ENCODE results near the gene UTF1.
"Not testable (repeated sequence)": the region's sequence is repeated elsewhere in the genome, so short reads cannot be mapped to it uniquely, and the experiment has no call there.

UTF1 gene

DNA sequence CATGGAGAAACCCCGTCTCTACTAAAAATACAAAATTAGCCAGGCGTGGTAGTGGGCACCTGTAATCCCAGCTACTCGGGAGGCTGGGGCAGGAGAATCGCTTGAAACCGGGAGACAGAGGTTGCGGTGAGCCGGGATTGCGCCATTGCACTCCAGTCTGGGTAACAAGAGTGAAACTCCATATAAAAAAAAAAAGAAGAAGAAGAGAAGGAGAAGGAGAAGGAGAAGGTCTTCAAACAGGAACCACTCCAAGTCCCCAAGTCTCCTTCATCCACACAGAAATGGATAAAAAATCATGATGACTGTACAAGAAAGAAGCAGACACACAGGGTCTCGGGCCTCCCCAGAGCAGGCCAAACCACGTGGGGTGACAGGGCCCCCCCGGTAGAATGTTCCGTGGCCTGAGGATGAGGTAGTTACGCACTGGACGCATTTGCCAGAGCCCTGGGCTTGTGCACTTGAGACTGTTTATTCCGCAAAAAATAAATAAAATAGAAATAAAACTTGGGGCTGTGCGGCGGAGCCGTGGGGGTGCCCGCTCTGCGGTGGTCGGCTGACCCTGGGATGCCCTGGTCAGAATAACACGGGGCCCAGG, 23.4 kb downstream of the UTF1 start:
- Mint-ChIP-seq H3K27ac (no peak overlapping the region), H3K27me3 (peaks cover 25% of the 10 kb centered on the region)

GRCh38 chr10:133254421-133255120, 24.6 kb downstream of the UTF1 start:
- Mint-ChIP-seq H3K4me1 (peaks cover 24% of the 10 kb centered on the region), H3K36me3 (no peaks in the 10 kb centered on the region), H3K27ac (no peak overlapping the region), H3K27me3 (peaks cover 15% of the 10 kb centered on the region), H3K4me3 (no peak overlapping the region), H3K9me3 (no peaks in the 10 kb centered on the region)
- ATAC-seq: no peak

More for the DNA sequence above, 23.4 kb downstream of the UTF1 start:
- ATAC-seq: no peak
- H3K4me1 Mint-ChIP-seq: peaks cover 14% of the 10 kb centered on the region
- no peaks in the 10 kb centered on the region for H3K9me3 Mint-ChIP-seq
- no peak overlapping the region for H3K4me3 Mint-ChIP-seq
- no peaks in the 10 kb centered on the region for H3K36me3 Mint-ChIP-seq

DNA sequence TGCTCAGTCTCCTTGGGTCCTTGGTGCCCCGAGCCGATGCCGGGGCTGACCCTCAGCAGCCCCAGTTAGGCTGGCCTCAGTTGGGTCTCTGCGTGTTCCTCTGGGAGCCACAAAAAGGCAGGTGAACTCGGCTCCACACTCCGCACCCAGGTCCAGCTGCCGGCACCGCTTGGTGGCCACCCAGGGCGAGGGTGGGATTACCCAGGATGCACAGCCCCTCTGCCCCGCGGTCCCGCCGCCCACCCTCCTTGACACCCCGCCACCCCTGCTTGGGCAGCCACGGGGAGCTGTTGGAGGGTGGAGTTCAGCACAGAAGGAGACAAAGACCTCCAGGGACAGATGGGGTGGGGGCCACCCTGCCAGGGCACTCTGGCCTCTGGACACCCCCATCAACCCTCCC, 25.3 kb downstream of the UTF1 start:
- H3K9me3 Mint-ChIP-seq: no peaks in the 10 kb centered on the region
- H3K27ac Mint-ChIP-seq: no peak overlapping the region
- H3K27me3 Mint-ChIP-seq: peaks cover 7% of the 10 kb centered on the region
- H3K4me1 Mint-ChIP-seq: peaks cover 31% of the 10 kb centered on the region
- H3K36me3 Mint-ChIP-seq: no peaks in the 10 kb centered on the region
- ATAC-seq: no peak
- no peak overlapping the region for H3K4me3 Mint-ChIP-seq

GRCh38 chr10:133257489-133258065, 27.6 kb downstream of the UTF1 start:
- no peaks in the 10 kb centered on the region for H3K36me3 Mint-ChIP-seq
- H3K9me3 Mint-ChIP-seq: no peaks in the 10 kb centered on the region
- no peak for ATAC-seq
- peak overlapping the region; percentile 74 for H3K4me3 Mint-ChIP-seq
- no peaks in the 10 kb centered on the region for H3K27me3 Mint-ChIP-seq
- peaks cover 46% of the 10 kb centered on the region for H3K4me1 Mint-ChIP-seq
- H3K27ac Mint-ChIP-seq: peak overlapping the region; percentile 90

DNA sequence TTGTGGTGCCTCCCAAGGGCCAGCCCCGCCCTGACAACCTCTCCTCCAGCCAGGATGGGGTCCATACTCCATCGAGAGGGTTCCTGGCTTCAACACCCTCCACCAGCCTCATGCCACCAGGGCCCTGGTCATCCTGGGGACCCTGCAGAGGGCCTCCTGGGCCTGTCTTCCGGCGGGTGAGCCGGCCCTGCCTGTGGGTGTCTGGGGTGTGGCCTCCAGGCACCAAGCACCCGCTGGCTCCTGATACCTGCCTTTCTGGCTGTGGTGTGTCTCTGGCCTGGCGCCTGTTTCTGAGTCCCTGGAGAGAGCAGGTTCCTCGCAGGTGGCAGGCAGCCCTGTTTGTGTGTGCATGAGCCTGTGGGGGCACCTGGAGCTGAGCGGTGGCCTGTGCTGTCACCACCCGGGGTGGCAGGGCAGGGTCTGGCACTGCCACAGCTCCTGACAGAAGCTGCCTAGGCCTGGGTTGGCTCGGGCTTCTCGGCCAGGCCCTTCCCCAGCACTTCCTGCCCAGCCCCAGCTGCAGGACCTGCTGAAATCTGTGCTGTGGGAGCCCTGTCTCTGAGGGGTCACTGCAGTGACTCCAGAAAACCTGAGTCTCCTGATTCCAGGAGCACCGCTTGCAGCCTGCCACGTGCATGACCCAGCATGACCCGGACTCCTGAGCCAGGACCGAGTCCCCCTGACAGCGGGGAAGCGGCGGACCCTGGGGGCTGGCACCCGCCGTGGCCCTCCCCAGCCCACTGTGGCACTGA, 28.2 kb downstream of the UTF1 start:
- Mint-ChIP-seq H3K9me3 (no peaks in the 10 kb centered on the region), H3K27me3 (no peaks in the 10 kb centered on the region), H3K27ac (peak overlapping the region; percentile 90), H3K4me1 (peaks cover 52% of the 10 kb centered on the region), H3K4me3 (peak overlapping the region; percentile 62), H3K36me3 (no peaks in the 10 kb centered on the region)
- peak; percentile 37 for ATAC-seq

DNA sequence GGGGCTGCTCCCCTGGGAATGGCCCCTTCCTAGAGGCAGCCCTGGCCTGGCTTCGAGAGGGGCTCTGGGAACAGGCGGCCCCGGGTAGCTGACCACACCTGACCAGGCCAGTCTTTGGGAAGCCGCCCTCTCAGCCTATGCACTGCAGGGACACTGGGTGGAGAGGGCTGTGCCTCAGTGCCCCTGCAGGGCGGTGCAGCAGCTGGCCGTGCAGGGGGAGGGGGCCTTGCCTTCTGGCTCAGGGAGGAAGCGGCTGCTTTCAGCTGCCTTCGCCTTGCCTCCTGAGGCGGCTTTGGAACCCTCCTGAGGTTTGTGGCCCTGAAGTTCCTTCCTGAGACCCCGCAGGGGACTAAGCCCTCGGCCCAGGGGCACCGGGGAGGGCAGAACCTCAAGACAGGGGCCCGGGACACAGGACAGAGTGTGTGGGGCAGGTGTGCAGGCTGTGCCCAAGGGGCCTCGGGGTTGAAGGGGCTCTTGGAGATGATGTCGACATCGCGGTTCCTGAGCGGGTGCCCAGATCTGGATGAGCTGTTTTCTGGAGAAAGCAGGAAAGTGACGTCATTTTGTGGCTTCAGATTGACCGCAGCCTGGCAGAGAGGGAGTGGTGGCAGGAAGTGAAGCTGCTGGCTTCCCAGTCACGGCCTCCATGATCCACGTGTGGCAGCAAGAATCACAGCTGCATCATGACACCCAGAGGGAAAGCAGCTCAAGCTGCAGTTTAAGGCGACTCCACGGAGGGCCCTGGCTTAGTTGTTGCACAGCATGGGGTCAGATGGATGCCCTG, 29.0 kb downstream of the UTF1 start:
- ATAC-seq: no peak
- Mint-ChIP-seq H3K4me3 (peak overlapping the region; percentile 47), H3K4me1 (peaks cover 60% of the 10 kb centered on the region)

DNA sequence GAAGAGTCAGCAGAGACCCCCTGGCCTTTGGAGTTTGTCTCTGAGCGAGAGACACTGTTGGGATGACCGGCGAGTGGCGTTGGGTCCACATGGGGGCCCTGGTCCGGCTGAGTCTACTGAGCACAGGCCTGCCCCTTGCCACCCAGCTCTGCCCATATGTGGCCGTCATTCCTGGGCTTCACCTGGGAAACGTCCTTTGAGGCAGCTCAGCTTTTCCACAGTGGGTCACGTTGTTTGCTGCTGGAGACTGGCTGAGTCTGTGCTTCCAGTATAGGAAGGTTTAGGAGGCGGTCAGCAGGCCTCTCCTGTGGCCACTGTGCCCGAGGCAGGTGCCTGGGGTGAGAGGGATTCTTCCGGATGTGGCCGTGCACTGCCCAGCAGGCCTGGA, 29.6 kb downstream of the UTF1 start:
- Mint-ChIP-seq H3K36me3 (no peaks in the 10 kb centered on the region), H3K27me3 (no peaks in the 10 kb centered on the region), H3K9me3 (no peaks in the 10 kb centered on the region), H3K4me3 (no peak overlapping the region), H3K27ac (peak overlapping the region; percentile 65), H3K4me1 (peaks cover 66% of the 10 kb centered on the region)
- no peak for ATAC-seq

More for the DNA sequence above, 29.0 kb downstream of the UTF1 start:
- no peaks in the 10 kb centered on the region for H3K9me3 Mint-ChIP-seq
- no peaks in the 10 kb centered on the region for H3K27me3 Mint-ChIP-seq
- H3K27ac Mint-ChIP-seq: peak overlapping the region; percentile 65
- H3K36me3 Mint-ChIP-seq: no peaks in the 10 kb centered on the region

DNA sequence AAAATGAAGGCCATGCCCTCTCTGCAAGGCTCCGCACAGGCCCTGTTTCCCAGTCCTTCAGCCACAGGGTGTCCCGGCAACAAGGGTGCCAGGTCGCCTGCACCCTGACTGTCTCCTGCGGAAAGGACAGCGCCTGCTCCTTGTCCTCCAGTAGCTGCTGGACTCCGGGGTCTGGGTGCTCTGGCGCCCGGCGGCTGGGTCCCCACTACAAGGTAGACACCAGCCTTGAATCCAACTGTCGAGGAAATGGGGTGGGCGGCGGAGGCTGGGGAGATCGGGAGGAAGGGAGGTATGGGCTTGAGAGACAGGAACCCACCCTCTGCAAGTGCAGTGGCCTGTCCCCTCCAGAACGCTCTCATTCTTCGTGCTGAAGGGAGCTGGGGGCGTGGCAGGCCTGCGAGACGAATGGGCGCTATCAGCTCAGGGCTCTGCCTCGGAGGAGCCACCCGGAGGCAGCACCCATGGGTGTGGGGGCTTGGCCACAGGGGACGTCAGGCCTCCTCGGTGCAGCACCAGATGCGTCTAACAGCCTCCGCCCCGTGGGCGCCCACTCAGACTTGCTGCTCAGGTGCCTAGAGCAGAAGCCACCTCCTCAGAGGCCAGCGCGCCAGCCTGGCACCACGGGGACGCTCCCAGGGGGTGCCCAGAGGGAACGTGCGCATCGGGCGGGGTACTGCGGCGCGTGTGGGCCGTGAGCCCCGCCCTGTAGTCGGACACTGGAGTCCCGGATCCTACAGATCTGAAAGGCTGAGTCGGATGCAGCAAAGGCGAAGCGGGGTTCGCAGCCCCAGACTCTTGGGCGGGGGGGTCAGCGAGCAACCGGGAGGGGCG, 31.1 kb downstream of the UTF1 start:
- ATAC-seq: peak; percentile 86
- peaks cover 80% of the 10 kb centered on the region for H3K4me1 Mint-ChIP-seq
- H3K9me3 Mint-ChIP-seq: no peaks in the 10 kb centered on the region
- H3K4me3 Mint-ChIP-seq: peak overlapping the region; percentile 77
- peak overlapping the region; percentile 71 for H3K27ac Mint-ChIP-seq
- peaks cover 5% of the 10 kb centered on the region for H3K36me3 Mint-ChIP-seq
- H3K27me3 Mint-ChIP-seq: no peaks in the 10 kb centered on the region

DNA sequence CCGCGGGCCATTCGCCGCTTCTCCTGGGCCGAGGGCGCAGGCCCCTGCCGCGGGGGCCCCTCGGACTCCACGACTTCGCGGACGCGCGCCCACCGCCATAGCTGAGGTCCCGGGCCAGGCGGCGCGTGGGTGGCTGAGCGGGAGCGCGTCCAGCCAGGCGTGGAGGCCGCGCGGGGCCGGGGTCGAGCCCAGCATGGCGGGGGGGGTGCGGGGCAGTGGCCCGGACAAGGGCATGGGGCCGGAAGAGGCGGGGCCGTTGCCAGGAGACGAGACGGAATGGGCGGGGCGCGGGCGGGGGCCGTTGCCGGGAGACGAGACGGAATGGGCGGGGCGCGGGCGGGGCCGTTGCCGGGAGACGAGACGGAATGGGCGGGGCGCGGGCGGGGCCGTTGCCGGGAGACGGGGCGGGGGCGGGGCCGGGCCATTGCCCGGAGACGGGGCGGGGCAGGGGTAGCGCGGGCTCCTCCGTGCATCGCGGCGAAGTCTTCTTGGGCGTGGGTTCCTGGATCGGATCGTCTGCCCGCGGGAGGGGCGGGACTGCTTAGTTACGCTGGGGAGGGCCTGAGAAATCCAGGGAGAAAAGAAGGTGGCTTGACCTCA, 31.8 kb downstream of the UTF1 start:
- H3K4me1 Mint-ChIP-seq: peaks cover 80% of the 10 kb centered on the region
- peak; percentile 80 for ATAC-seq
- H3K27ac Mint-ChIP-seq: peak overlapping the region; percentile 71
- H3K27me3 Mint-ChIP-seq: no peaks in the 10 kb centered on the region
- peaks cover 5% of the 10 kb centered on the region for H3K36me3 Mint-ChIP-seq
- H3K4me3 Mint-ChIP-seq: peak overlapping the region; percentile 77
- no peaks in the 10 kb centered on the region for H3K9me3 Mint-ChIP-seq

DNA sequence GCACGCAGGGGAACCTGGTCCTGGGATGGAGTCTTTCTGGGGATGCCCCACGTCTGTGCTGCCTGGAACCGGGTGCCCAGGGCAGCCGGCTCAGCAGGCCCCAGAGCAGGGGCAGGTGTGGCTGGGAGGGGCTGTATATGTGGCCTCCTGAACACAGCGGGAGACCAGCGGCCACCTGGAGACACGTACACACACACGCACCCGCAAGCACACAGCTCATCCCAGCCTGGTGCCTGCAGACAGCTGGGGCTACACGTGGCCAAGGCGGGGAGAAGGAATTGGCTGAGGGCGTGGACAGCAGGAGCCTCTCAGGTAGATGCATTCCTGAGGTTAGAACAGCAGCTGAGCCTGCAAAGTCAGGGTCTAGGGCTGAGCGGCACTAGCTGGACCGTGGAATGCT, 32.7 kb downstream of the UTF1 start:
- Mint-ChIP-seq H3K4me1 (peaks cover 74% of the 10 kb centered on the region), H3K36me3 (peaks cover 5% of the 10 kb centered on the region)
- ATAC-seq: no peak

DNA sequence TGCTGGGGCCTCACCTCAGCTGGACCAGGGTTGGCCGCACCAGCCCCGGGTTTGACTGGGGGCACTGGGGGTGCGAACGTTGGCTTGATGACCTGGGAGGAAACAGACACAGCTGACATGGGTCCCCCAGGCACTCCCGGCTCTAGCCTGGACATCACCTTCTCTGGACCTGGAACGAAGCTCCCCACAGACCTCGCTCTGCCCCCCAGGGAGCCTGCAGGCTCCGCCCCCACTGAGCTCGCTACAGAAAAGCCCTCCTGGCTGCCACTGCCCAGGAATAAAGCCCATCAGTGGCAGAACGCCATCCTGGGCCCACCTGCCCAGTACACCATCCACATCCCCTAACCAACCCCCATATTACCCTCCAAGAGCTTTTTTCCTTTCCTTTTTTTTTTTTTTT, 33.7 kb downstream of the UTF1 start:
- no peak for ATAC-seq
- no peak overlapping the region for H3K27ac Mint-ChIP-seq
- H3K27me3 Mint-ChIP-seq: no peaks in the 10 kb centered on the region
- H3K9me3 Mint-ChIP-seq: no peaks in the 10 kb centered on the region
- no peak overlapping the region for H3K4me3 Mint-ChIP-seq
- H3K36me3 Mint-ChIP-seq: peaks cover 5% of the 10 kb centered on the region
- peaks cover 66% of the 10 kb centered on the region for H3K4me1 Mint-ChIP-seq

More for the DNA sequence above, 32.7 kb downstream of the UTF1 start:
- no peaks in the 10 kb centered on the region for H3K27me3 Mint-ChIP-seq
- no peak overlapping the region for H3K4me3 Mint-ChIP-seq
- no peaks in the 10 kb centered on the region for H3K9me3 Mint-ChIP-seq
- no peak overlapping the region for H3K27ac Mint-ChIP-seq

DNA sequence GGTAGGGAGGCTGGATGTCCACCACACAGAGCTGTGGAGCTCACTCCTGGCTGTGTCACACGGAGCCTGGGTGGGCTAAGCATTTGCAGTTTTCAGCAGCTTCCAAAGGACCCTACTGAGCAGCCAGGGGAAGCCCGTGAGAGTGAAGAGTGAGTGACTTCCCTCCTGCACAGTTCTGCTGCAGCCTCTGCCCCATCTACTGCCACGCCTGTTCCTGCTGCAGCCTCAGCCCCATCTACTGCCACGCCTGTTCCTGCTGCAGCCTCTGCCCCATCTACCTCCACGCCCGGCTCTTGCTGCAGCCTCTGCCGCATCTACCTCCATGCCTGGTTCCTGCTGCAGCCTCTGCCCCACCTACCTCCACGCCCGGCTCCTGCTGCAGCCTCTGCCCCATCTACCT, 34.4 kb downstream of the UTF1 start:
- Mint-ChIP-seq H3K4me3 (no peak overlapping the region), H3K9me3 (no peaks in the 10 kb centered on the region), H3K36me3 (peaks cover 5% of the 10 kb centered on the region), H3K27ac (no peak overlapping the region), H3K4me1 (peaks cover 58% of the 10 kb centered on the region), H3K27me3 (no peaks in the 10 kb centered on the region)
- ATAC-seq: no peak

- H3K27ac Mint-ChIP-seq: not testable (repeated sequence)
- H3K4me1 Mint-ChIP-seq: peaks cover 52% of the 10 kb centered on the region
These were observed 35.0 kb downstream of the UTF1 start for GRCh38 chr10:133265052-133265451.

More at GRCh38 chr10:133265052-133265451, 35.0 kb downstream of the UTF1 start:
- H3K27me3 Mint-ChIP-seq, ATAC-seq, H3K9me3 Mint-ChIP-seq, H3K4me3 Mint-ChIP-seq, H3K36me3 Mint-ChIP-seq: not testable (repeated sequence)

Data from stimulated activated memory B cell treated with anti-CD40 and anti-IgM and Interleukin-4, amounts not matched to agents 10 μg/mL and 1 μg/mL and 100 μg/mL, for 72 hours (primary cell).